GM23248 (cell line): ENCODE measurements around the gene SELL. TPM values are rescaled to one million over a fixed set of nuclear protein-coding genes. Genes with fewer than 3 reads are reported as not detected.

Experiments
- DNase-seq: peaks from one replicate; pipeline ENCODE4 v3.0.0-alpha.2; 2015
- H2AFZ ChIP-seq: fragments of 200-600 bp; sonication (generic); 2 replicates; pipeline ENCODE4 v1.6.1; 2016; ENCODE audit warnings: antibody characterized with exemption
- H3F3A ChIP-seq: fragments of 200-600 bp; sonication (generic); 2 replicates; pipeline ENCODE4 v1.6.1; 2016; ENCODE audit warnings: mild to moderate bottlenecking, antibody characterized with exemption, mixed run types; ENCODE audit not compliant: insufficient read depth
- H3K27ac ChIP-seq: fragments of 200-600 bp; sonication (generic); 2 replicates; pipeline ENCODE4 v1.5.1; 2016; ENCODE audit warnings: mild to moderate bottlenecking
- H3K27me3 ChIP-seq: fragments of 200-600 bp; sonication (generic); replicated peaks from 2 replicates; pipeline ENCODE4 v1.6.1; 2016; ENCODE audit warnings: mild to moderate bottlenecking; ENCODE audit not compliant: insufficient read depth
- H3K36me3 ChIP-seq: fragments of 200-600 bp; sonication (generic); 2 replicates; pipeline ENCODE4 v1.6.1; 2016; ENCODE audit warnings: low read depth, mild to moderate bottlenecking
- H3K4me1 ChIP-seq: fragments of 200-600 bp; sonication (generic); 2 replicates; pipeline ENCODE4 v1.6.1; 2016; ENCODE audit warnings: mild to moderate bottlenecking; ENCODE audit not compliant: insufficient read depth
- H3K4me2 ChIP-seq: fragments of 200-600 bp; sonication (generic); one replicate; pipeline ENCODE4 v1.6.1; 2016; ENCODE audit warnings: mild to moderate bottlenecking; ENCODE audit not compliant: unreplicated experiment
- H3K4me3 ChIP-seq: fragments of 200-600 bp; sonication (generic); 2 replicates; pipeline ENCODE4 v1.5.1; 2016; ENCODE audit warnings: mild to moderate bottlenecking
- H3K79me2 ChIP-seq: fragments of 200-600 bp; sonication (generic); 2 replicates; pipeline ENCODE4 v1.6.1; 2016; ENCODE audit warnings: mild to moderate bottlenecking; ENCODE audit not compliant: insufficient read depth
- H3K9ac ChIP-seq: fragments of 200-600 bp; sonication (generic); 2 replicates; pipeline ENCODE4 v1.6.1; 2016; ENCODE audit warnings: mild to moderate bottlenecking
- H3K9me2 ChIP-seq: fragments of 200-600 bp; sonication (generic); 2 replicates; pipeline ENCODE4 v1.6.1; 2016; ENCODE audit warnings: mixed run types, mild to moderate bottlenecking, moderate library complexity; ENCODE audit not compliant: insufficient read depth
- H3K9me3 ChIP-seq: fragments of 200-600 bp; sonication (generic); one replicate; pipeline ENCODE4 v1.6.1; 2017; ENCODE audit warnings: low read depth
- H4K20me1 ChIP-seq: fragments of 200-600 bp; sonication (generic); 2 replicates; pipeline ENCODE4 v1.6.0; 2016; ENCODE audit not compliant: insufficient read depth
- EZH2 ChIP-seq: fragments of 200-600 bp; sonication (generic); IDR thresholded peaks from 2 replicates; pipeline ENCODE4 v1.6.1; 2018; ENCODE audit warnings: antibody characterized with exemption, mild to moderate bottlenecking; ENCODE audit not compliant: insufficient read depth, poor library complexity, severe bottlenecking
- EZH2phosphoT487 ChIP-seq: fragments of 200-600 bp; sonication (generic); IDR thresholded peaks from 2 replicates; pipeline ENCODE4 v1.6.1; 2018; ENCODE audit warnings: antibody characterized with exemption, moderate library complexity, mild to moderate bottlenecking, low read depth; ENCODE audit not compliant: insufficient read depth
- WGBS, 2 experiments: methylation state at CpG; one replicate each; pipeline ENCODE4 v1.1.6; 2015 to 2017; ENCODE audit warnings: low lambda C conversion rate in 2 of 2, low coverage in 1 of 2; ENCODE audit errors: missing lambda C conversion rate in 2 of 2; 5-methylcytosine and 5-hydroxymethylcytosine counted together
- in situ Hi-C: fragments of 300-500 bp; cut with MboI; formaldehyde crosslinking; loops from 2 replicates; pipeline ENCODE4 v1.15.0; 2020
- polyA plus RNA-seq: library from polyadenylated mRNA; unstranded; fragments of >200 nt; fragmentation: Nextera tagmentation; extraction: Ambion mirVana; gene quantifications from 2 replicates; pipeline ENCODE4 v1.2.1, GENCODE V29; 2016
- total RNA-seq: library from RNA; depleted of rRNA; stranded (reverse); fragments of >200 nt; shearing (Covaris generic); gene quantifications from 2 replicates; pipeline ENCODE4 v1.2.3, GENCODE V29; 2014

The SELL gene
- total and polyA plus RNA-seq, 2 experiments from 2014 or later: not detected

DNA sequence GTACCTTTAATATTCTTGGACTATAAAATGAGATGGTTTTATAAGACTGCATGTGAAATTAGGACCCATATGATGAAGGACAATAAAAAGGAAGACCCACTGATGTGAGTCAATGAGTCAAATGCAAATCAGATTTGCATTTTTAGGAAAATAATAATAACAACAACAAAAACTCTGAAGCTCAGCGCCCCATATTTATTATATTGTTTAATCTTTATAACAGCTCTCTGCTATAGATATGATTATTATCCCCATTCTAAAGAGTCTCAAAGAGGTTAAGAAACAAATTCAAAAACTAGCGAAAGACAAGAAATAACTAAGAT is 850 bp upstream of the SELL start:
- H3K4me3 ChIP-seq: no peak overlapping the region
- H3K36me3 ChIP-seq: no peaks in the 10 kb centered on the region
- H3K9me3 ChIP-seq: no peaks in the 10 kb centered on the region
- DNase-seq: no peak
- peaks cover 11% of the 10 kb centered on the region for H3K27me3 ChIP-seq
- H3K27ac ChIP-seq: no peak overlapping the region
- H3K4me1 ChIP-seq: no peaks in the 10 kb centered on the region
- H3K9me2 ChIP-seq: no peaks in the 10 kb centered on the region
- no peak overlapping the region for H3K9ac ChIP-seq
- H3F3A ChIP-seq: no peaks in the 10 kb centered on the region
- TF ChIP-seq EZH2: no peak
- no peak for TF ChIP-seq EZH2phosphoT487
- H2AFZ ChIP-seq: no peak overlapping the region
- H3K4me2 ChIP-seq: peak overlapping the region; percentile 79
- H4K20me1 ChIP-seq: no peaks in the 10 kb centered on the region
- 69 to 77% methylated on average over 2 of the region's 2 CpGs for WGBS, 2 experiments
- in situ Hi-C loops: no loop called here
- H3K79me2 ChIP-seq: no peaks in the 10 kb centered on the region

DNA sequence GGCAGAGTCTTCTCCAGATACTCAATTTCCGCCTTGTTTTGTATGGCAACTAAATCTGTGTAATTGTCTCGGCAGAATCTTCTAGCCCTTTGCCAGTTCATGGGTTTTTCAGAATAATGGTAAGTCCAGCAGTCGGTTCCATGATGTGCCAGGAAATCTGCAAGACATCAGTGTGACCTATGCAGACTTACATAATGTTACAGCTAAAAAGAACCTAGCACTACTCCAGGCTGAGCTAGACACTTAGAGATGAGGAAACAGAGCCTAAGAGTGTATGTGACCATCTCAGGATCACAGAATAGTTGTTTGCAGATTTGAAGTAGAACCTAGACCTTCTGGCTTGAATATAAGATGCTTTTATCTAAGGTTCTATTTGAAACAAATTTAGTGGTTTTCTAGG is 2.8 kb downstream of the SELL start:
- H3K4me2 ChIP-seq: no peak overlapping the region
- H3K36me3 ChIP-seq: no peaks in the 10 kb centered on the region
- TF ChIP-seq EZH2phosphoT487 (no peak), EZH2 (no peak)
- no peaks in the 10 kb centered on the region for H4K20me1 ChIP-seq
- H3K27ac ChIP-seq: no peak overlapping the region
- no peak overlapping the region for H3K4me3 ChIP-seq
- no peaks in the 10 kb centered on the region for H3K79me2 ChIP-seq
- no peaks in the 10 kb centered on the region for H3K9me2 ChIP-seq
- no peaks in the 10 kb centered on the region for H3K4me1 ChIP-seq
- no peaks in the 10 kb centered on the region for H3K9me3 ChIP-seq
- H3F3A ChIP-seq: no peaks in the 10 kb centered on the region
- H3K9ac ChIP-seq: no peak overlapping the region
- in situ Hi-C loops: no loop called here
- H3K27me3 ChIP-seq: peaks cover 24% of the 10 kb centered on the region
- WGBS, 2 experiments: 56 to 62% methylated on average over 3 of the region's 3 CpGs
- no peak overlapping the region for H2AFZ ChIP-seq
- no peak for DNase-seq

DNA sequence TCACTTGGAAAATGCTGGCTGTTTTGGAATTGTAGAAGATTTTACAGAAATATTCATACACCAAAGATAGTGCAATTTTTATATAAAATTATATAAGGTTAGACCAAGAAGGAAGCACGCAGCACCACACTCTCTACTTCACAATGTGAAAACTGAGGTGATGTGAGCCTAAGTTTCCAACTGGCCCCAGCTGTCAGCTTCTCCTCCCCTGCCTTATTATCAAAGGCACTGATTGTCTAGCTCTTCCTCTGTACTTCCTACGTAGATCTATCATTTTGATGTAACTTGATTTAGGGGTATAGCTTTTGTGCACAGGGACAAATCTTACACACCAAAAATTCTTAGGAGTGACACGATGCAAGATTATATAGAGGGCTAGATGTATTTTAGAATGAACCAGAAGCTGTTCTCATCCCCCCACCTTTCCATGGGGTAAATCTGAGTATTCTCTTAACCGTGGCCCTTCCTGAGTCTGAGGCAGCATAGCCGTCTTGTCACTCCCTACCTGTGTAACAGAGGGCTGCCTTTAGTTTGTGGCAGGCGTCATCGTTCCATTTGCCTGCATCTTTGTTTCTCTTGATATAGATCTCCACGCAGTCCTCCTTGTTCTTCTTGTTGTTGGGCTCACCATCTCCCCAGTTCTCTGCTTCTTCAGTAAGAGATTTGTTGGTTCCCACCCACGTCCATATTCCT is 3.4 kb downstream of the SELL start:
- H3K4me1 ChIP-seq: no peaks in the 10 kb centered on the region
- H3K4me3 ChIP-seq: no peak overlapping the region
- in situ Hi-C loops: no loop called here
- no peaks in the 10 kb centered on the region for H3K9me2 ChIP-seq
- H3K9me3 ChIP-seq: no peaks in the 10 kb centered on the region
- H2AFZ ChIP-seq: no peak overlapping the region
- H3F3A ChIP-seq: no peaks in the 10 kb centered on the region
- H3K36me3 ChIP-seq: no peaks in the 10 kb centered on the region
- H3K27ac ChIP-seq: no peak overlapping the region
- no peak for DNase-seq
- no peak overlapping the region for H3K4me2 ChIP-seq
- WGBS, 2 experiments: 46 to 52% methylated on average over 9 of the region's 9 CpGs
- no peaks in the 10 kb centered on the region for H3K79me2 ChIP-seq
- H3K27me3 ChIP-seq: peaks cover 24% of the 10 kb centered on the region
- no peak overlapping the region for H3K9ac ChIP-seq
- TF ChIP-seq EZH2phosphoT487 (no peak), EZH2 (no peak)
- H4K20me1 ChIP-seq: no peaks in the 10 kb centered on the region

DNA sequence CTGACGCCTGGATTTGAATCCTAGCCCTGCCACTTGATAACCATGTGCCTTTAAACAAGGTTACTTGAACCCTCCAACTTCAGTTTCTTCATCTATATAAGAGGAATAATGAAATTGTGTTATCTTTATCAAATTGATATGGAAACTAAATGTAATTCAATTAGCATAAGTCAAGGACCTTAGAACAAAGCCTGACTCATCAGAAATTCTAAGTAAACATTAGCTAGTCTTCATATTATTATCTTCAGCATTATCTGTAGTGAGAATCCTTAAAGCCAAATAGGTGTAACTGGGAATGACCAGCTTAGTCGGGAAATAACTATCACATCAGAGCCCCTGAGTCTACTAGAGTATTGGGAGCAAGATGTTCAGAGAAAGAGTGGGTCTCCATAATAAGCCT is 6.6 kb downstream of the SELL start:
- no peaks in the 10 kb centered on the region for H3K36me3 ChIP-seq
- H3K4me3 ChIP-seq: no peak overlapping the region
- no peak overlapping the region for H3K9ac ChIP-seq
- H3K27me3 ChIP-seq: peaks cover 26% of the 10 kb centered on the region
- no peaks in the 10 kb centered on the region for H3K4me1 ChIP-seq
- no peak overlapping the region for H3K27ac ChIP-seq
- H4K20me1 ChIP-seq: no peaks in the 10 kb centered on the region
- no peaks in the 10 kb centered on the region for H3K9me3 ChIP-seq
- H3K9me2 ChIP-seq: no peaks in the 10 kb centered on the region
- no peak overlapping the region for H2AFZ ChIP-seq
- no peaks in the 10 kb centered on the region for H3K79me2 ChIP-seq
- in situ Hi-C loops: no loop called here
- no peak for DNase-seq
- WGBS, 2 experiments: 54 to 64% methylated on average over 2 of the region's 2 CpGs
- H3K4me2 ChIP-seq: no peak overlapping the region
- TF ChIP-seq EZH2 (no peak), EZH2phosphoT487 (no peak)
- no peaks in the 10 kb centered on the region for H3F3A ChIP-seq
